Activated T-cell treated with anti-CD3 and anti-CD28 coated beads, Interleukin-2, amount 50 U/mL, for 1 hour (primary cell): ENCODE results near the gene CHMP2A.
"Not testable (repeated sequence)": the region's sequence is repeated elsewhere in the genome, so short reads cannot be mapped to it uniquely, and the experiment has no call there.

Experiments used
- DNase-seq: peaks from one replicate; pipeline ENCODE4 v3.0.0-alpha.2; 2020

The CHMP2A gene

DNA sequence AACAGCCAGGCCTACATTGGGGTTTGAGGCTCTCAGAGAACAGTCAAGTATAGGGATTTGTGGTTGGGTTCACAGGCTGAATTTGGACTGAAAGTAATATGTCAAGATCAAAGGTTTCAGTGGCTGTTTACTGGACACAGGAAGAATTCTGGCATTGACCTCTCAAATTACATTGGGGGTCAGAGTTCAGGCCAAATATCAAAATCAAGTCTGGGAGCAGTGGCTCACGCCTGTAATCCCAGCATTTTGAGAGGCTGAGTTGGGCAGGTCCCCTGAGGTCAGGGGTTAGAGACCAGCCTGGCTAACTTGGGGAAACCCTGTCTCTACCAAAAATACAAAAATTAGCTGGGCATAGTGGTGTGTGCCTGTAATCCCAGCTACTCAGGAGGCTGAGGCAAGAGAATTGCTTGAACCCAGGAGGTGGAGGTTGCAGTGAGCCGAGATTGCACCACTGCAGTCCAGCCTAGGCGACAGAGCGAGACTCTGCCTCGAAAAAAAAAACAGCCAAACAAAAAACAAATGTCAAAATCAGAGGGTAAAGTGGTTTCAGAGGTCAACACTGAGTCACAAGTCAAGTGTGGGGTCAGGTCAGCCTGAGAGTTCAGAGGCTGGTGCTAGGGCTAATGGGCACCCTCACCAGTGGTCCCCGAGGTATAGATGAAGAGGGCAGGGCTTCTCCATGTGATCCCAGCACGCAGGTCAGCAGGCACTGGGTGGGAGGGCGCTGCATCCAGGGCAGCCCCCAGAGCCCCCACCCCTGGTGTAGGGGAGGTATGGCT lies 44.6 kb downstream of the CHMP2A start:
- no peak for DNase-seq

DNA sequence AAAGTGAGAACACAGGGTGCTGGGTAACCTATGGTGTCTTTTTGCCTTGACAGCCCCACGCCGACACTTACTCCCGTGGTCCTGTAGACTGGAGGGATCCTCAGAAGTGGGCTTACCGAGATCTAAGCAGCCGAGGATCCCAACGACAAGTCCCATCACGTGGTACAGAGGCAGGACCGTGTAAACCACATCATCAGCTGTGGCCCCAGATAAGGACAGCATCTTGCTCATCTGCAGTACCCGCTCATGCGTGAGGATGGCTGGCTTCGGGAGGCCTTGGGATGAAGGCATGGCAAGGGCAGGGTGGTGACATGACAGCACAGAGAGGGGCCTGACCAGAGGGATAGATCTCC lies 45.2 kb downstream of the CHMP2A start:
- DNase-seq: no peak

DNA sequence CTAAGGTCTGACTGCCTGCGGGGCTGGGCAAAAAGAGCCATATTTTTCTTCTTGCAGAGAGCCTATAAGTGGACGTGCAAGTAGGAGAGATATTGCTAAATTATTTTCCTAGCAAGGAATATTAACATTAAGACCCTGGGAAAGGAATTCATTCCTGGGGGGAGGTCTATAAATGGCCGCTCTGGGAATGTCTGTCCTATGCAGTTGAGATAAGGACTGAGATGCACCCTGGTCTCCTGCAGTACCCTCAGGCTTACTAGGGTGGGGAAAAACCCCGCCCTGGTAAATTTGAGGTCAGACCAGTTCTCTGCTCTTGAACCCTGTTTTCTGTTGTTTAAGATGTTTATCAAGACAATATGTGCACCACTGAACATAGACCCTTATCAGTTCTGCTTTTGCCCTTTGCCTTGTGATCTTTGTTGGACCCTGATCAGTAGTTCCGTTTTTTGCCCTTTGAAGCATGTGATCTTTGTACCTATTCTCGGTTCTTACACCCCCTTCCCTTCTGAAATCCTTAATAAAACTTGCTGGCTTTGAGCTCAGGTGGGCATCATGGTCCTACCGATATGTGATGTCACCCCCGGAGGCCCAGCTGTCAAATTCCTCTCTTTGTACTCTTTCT lies 47.2 kb downstream of the CHMP2A start:
- DNase-seq: not testable (repeated sequence)
